Calu3 (cell line): ENCODE data around the gene TM9SF3. TPM values are rescaled to one million over a fixed set of nuclear protein-coding genes. Genes with fewer than 3 reads are reported as not detected.

Source experiments
- BruUV-seq: library from RNA; stranded (reverse); fragments of 400-500 nt; replicated peaks from 2 replicates; lab custom pipeline; 2021; lab: Mats Ljungman, UMichigan
- CTCF ChIA-PET: fragments of 300-600 bp; sonication (Branson Sonifier 250); formaldehyde crosslinking; loops from one replicate; lab custom pipeline; 2022; ENCODE audit warnings: antibody characterized with exemption; lab: Charles Lee
- DNase-seq: peaks from one replicate; pipeline ENCODE4 v3.0.0; 2022
- H3K27ac Mint-ChIP-seq: one replicate; pipeline ENCODE4 v1.8.0; 2022; ENCODE audit warnings: mixed read lengths; ENCODE audit not compliant: unreplicated experiment
- H3K27me3 Mint-ChIP-seq: one replicate; pipeline ENCODE4 v1.8.0; 2022; ENCODE audit warnings: mixed read lengths; ENCODE audit not compliant: unreplicated experiment
- H3K36me3 Mint-ChIP-seq: one replicate; pipeline ENCODE4 v1.8.0; 2022; ENCODE audit warnings: mild to moderate bottlenecking, moderate library complexity, mixed read lengths; ENCODE audit not compliant: insufficient read depth, unreplicated experiment
- H3K4me1 Mint-ChIP-seq: one replicate; pipeline ENCODE4 v1.8.0; 2022; ENCODE audit warnings: mild to moderate bottlenecking, low read depth, mixed read lengths; ENCODE audit not compliant: unreplicated experiment
- H3K4me3 Mint-ChIP-seq: one replicate; pipeline ENCODE4 v1.8.0; 2022; ENCODE audit warnings: mild to moderate bottlenecking, low read depth, moderate library complexity, mixed read lengths; ENCODE audit not compliant: unreplicated experiment
- H3K9me3 Mint-ChIP-seq: one replicate; pipeline ENCODE4 v1.8.0; 2022; ENCODE audit warnings: low read depth, mixed read lengths; ENCODE audit not compliant: unreplicated experiment
- CTCF ChIP-seq: fragments of 200-600 bp; IDR thresholded peaks from one replicate; pipeline ENCODE4 v1.8.0; 2022; ENCODE audit warnings: antibody characterized with exemption; ENCODE audit not compliant: unreplicated experiment
- intact Hi-C: fragments of 100-400 bp; cut with micrococcal nuclease; formaldehyde crosslinking; loops from one replicate; pipeline ENCODE4 v1.10.0; 2022; ENCODE audit not compliant: unreplicated experiment
- total RNA-seq: library from RNA; stranded (reverse); gene quantifications from 2 replicates; pipeline ENCODE4 v1.2.3, GENCODE V29; 2022

Gene TM9SF3
- total RNA-seq, 1 experiment from 2014 or later = 177 TPM

DNA sequence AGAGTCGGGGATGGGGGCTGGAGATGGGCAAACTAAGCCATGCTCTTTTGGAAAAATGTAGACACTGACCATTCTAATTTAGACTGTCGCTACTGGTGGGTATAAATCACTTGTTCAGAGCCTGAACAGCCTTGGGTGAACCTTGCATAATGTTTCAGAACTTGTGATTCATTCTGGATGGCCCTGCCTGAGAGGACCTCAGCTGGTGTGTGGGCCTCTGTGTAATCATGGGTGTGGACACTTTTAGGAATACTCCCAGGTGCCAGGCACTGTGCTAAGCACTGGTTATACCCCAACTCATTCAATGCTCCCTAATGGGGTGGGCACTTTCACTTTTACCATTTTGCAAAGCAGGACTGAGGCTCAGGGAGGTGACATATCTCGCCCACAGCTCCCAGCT, 26.8 kb upstream of the TM9SF3 start:
- no peak for TF ChIP-seq CTCF
- BruUV-seq = no TSS peak
- intact Hi-C loops = no loop called here
- H3K9me3 Mint-ChIP-seq = no peaks in the 10 kb centered on the region
- CTCF ChIA-PET = no interaction called here
- peaks cover 28% of the 10 kb centered on the region for H3K4me1 Mint-ChIP-seq
- no peaks in the 10 kb centered on the region for H3K27me3 Mint-ChIP-seq
- no peak overlapping the region for H3K4me3 Mint-ChIP-seq
- H3K36me3 Mint-ChIP-seq = peaks cover 52% of the 10 kb centered on the region
- no peak for DNase-seq
- no peak overlapping the region for H3K27ac Mint-ChIP-seq

DNA sequence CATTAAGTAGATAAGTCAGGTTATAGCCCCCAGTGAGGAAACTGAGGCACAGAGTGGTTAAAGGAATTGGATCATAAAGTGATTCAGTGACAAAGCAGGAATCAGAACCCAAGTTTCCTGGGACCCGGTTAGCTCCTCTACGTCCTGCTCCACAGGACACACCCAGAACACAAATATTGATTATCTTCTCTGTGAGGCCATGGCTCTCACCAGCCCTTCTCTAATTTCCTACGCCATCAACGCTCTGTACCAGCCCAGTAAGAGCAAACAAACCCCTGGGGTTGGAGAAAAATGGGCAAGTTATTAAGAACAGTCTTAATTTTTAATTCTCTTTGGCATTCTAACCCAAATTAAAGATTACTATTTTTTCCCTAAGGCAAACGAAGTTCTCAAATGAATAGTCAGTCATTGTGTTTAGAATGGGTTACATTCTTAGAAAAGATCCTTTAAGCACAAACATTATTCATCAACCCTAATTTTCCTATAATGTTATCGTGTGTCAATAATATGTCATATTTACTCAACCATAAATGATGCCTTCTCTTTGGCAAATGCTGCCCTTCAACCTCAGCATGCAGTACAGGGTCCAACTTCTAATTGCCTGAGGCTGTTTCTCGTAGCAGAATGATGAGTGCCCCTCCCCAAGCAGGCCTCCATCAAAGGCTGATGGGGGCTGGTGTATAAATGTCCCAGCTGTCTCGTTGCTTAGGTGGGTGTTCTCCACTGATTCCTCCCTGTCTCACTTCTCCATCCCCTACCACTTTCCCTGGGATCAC, 25.4 kb upstream of the TM9SF3 start:
- no peak overlapping the region for H3K27ac Mint-ChIP-seq
- no TSS peak for BruUV-seq
- CTCF ChIA-PET = no interaction called here
- no peak for TF ChIP-seq CTCF
- no peak for DNase-seq
- no peaks in the 10 kb centered on the region for H3K27me3 Mint-ChIP-seq
- intact Hi-C loops = no loop called here
- peaks cover 28% of the 10 kb centered on the region for H3K4me1 Mint-ChIP-seq
- H3K4me3 Mint-ChIP-seq = no peak overlapping the region
- no peaks in the 10 kb centered on the region for H3K9me3 Mint-ChIP-seq
- peaks cover 46% of the 10 kb centered on the region for H3K36me3 Mint-ChIP-seq

GRCh38 chr10:96610817-96611216, 24.0 kb upstream of the TM9SF3 start:
- no peak for DNase-seq
- no peak for TF ChIP-seq CTCF
- peaks cover 50% of the 10 kb centered on the region for H3K36me3 Mint-ChIP-seq
- no TSS peak for BruUV-seq
- peaks cover 28% of the 10 kb centered on the region for H3K4me1 Mint-ChIP-seq
- no peaks in the 10 kb centered on the region for H3K9me3 Mint-ChIP-seq
- H3K27me3 Mint-ChIP-seq = no peaks in the 10 kb centered on the region
- no peak overlapping the region for H3K4me3 Mint-ChIP-seq
- no peak overlapping the region for H3K27ac Mint-ChIP-seq
- intact Hi-C loops = no loop called here
- CTCF ChIA-PET = no interaction called here

- Mint-ChIP-seq H3K4me1 (peaks cover 16% of the 10 kb centered on the region), H3K36me3 (peaks cover 39% of the 10 kb centered on the region), H3K27me3 (no peaks in the 10 kb centered on the region), H3K27ac (no peak overlapping the region), H3K4me3 (no peak overlapping the region), H3K9me3 (no peaks in the 10 kb centered on the region)
- CTCF ChIA-PET = interaction anchor here (0.8 kb wide), 1 partner anchor 1073 kb away, joined by 4 read pairs; no protein-coding TSS in a partner anchor
- no peak for DNase-seq
- no TSS peak for BruUV-seq
- intact Hi-C loops = no loop called here
- no peak for TF ChIP-seq CTCF
Observed at GRCh38 chr10:96609510-96609909, 22.7 kb upstream of the TM9SF3 start.
